ENCODE measurements around the gene NPC1. TPM values are rescaled to one million over a fixed set of nuclear protein-coding genes. Genes with fewer than 3 reads are reported as not detected.
"Not testable (repeated sequence)": the region's sequence is repeated elsewhere in the genome, so short reads cannot be mapped to it uniquely, and the experiment has no call there.

NPC1 gene
- polyA plus RNA-seq, 1 donor from 2014 or later = 10.7 TPM

- H3K27ac Mint-ChIP-seq = peak overlapping the region in 1 of 3 donors; percentile 40
- H3K27me3 Mint-ChIP-seq = no peaks in the 10 kb centered on the region
- peaks cover 41 to 52% (median 47%) of the 10 kb centered on the region in 3 donors for H3K4me1 Mint-ChIP-seq
- peaks cover 0 to 3% (median 0%) of the 10 kb centered on the region in 3 donors for H3K9me3 Mint-ChIP-seq
- peak overlapping the region in 1 of 4 donors; percentile 35 for H3K4me3 Mint-ChIP-seq
- peaks cover 7% of the 10 kb centered on the region for H3K36me3 Mint-ChIP-seq
These were observed 91.3 kb downstream of the NPC1 start for GRCh38 chr18:23494992-23495391.

GRCh38 chr18:23493654-23494053, 92.7 kb downstream of the NPC1 start:
- Mint-ChIP-seq H3K27me3 (no peaks in the 10 kb centered on the region), H3K27ac (no peak overlapping the region), H3K4me1 (peaks cover 36 to 44% (median 40%) of the 10 kb centered on the region in 3 donors), H3K36me3 (peaks cover 5% of the 10 kb centered on the region), H3K9me3 (peaks cover 0 to 3% (median 0%) of the 10 kb centered on the region in 3 donors), H3K4me3 (no peak overlapping the region)

- not testable (repeated sequence) for H3K9me3 Mint-ChIP-seq, H3K36me3 Mint-ChIP-seq, H3K27me3 Mint-ChIP-seq
- peaks cover 30 to 38% (median 32%) of the 10 kb centered on the region in 3 donors for H3K4me1 Mint-ChIP-seq
- H3K27ac Mint-ChIP-seq = peak overlapping the region in 2 of 3 donors; percentile 80 to 81
- peak overlapping the region; percentile 58 to 91 (median 72) for H3K4me3 Mint-ChIP-seq
These were observed 96.7 kb downstream of the NPC1 start for GRCh38 chr18:23489586-23489985.

GRCh38 chr18:23487738-23488570, 98.4 kb downstream of the NPC1 start:
- Mint-ChIP-seq H3K27me3 (no peaks in the 10 kb centered on the region), H3K27ac (peak overlapping the region; percentile 83 to 96 (median 91)), H3K4me1 (peaks cover 39 to 46% (median 42%) of the 10 kb centered on the region in 3 donors), H3K36me3 (peaks cover 3% of the 10 kb centered on the region), H3K4me3 (peak overlapping the region; percentile 81 to 94 (median 86)), H3K9me3 (peaks cover 0 to 3% (median 0%) of the 10 kb centered on the region in 3 donors)

GRCh38 chr18:23485386-23485785, 100.9 kb downstream of the NPC1 start:
- H3K27ac Mint-ChIP-seq = peak overlapping the region in 1 of 3 donors; percentile 19

GRCh38 chr18:23484561-23485182, 101.6 kb downstream of the NPC1 start:
- peaks cover 5% of the 10 kb centered on the region for H3K36me3 Mint-ChIP-seq
- peak overlapping the region in 1 of 4 donors; percentile 77 for H3K4me3 Mint-ChIP-seq
- peaks cover 40 to 49% (median 46%) of the 10 kb centered on the region in 3 donors for H3K4me1 Mint-ChIP-seq
- H3K27me3 Mint-ChIP-seq = no peaks in the 10 kb centered on the region
- no peaks in the 10 kb centered on the region for H3K9me3 Mint-ChIP-seq
- H3K27ac Mint-ChIP-seq = peak overlapping the region in 1 of 3 donors; percentile 43

More at GRCh38 chr18:23485386-23485785, 100.9 kb downstream of the NPC1 start:
- peaks cover 37 to 47% (median 45%) of the 10 kb centered on the region in 3 donors for H3K4me1 Mint-ChIP-seq
- no peaks in the 10 kb centered on the region for H3K27me3 Mint-ChIP-seq
- H3K9me3 Mint-ChIP-seq = no peaks in the 10 kb centered on the region
- no peak overlapping the region for H3K4me3 Mint-ChIP-seq
- peaks cover 3% of the 10 kb centered on the region for H3K36me3 Mint-ChIP-seq

Other genes starting within 250 kb of the NPC1 start
- gene RIOK3, start 133.2 kb downstream of the NPC1 start, polyA plus RNA-seq = 42.0 TPM
- gene RMC1, start 83.0 kb downstream of the NPC1 start, polyA plus RNA-seq = 73.0 TPM
- not detected for gene ANKRD29, start 76.4 kb upstream of the NPC1 start, polyA plus RNA-seq
- not detected for gene LAMA3, start 102.9 kb upstream of the NPC1 start, polyA plus RNA-seq

All from IgD-negative memory B cell (primary cell).